Right atrium auricular region (tissue), 2 donors: ENCODE measurements around the gene SIPA1. TPM values are rescaled to one million over a fixed set of nuclear protein-coding genes. Genes with fewer than 3 reads are reported as not detected.
"Not testable (repeated sequence)": the region's sequence is repeated elsewhere in the genome, so short reads cannot be mapped to it uniquely, and the experiment has no call there.

Experiments
- DNase-seq: peaks from one replicate; pipeline ENCODE4 v3.0.0-alpha.2; 2019; ENCODE audit warnings: low spot score
- H3K27ac ChIP-seq, 2 donors: fragments of 200-600 bp; sonication (generic); 1 replicate in 1 of 2; 2 replicates in 1 of 2; pipeline ENCODE4 v1.5.1; 2016 to 2019
- H3K27me3 ChIP-seq, 2 donors: fragments of 200-600 bp; sonication (generic); one replicate each; pipeline versions ENCODE4 v1.5.1 to v1.6.0; 2017 to 2019
- H3K36me3 ChIP-seq: fragments of 200-600 bp; sonication (generic); one replicate; pipeline ENCODE4 v1.5.1; 2016
- H3K4me1 ChIP-seq, 2 donors: fragments of 200-600 bp; sonication (generic); one replicate each; pipeline versions ENCODE4 v1.5.1 to v1.6.0; 2017 to 2019
- H3K4me3 ChIP-seq, 2 donors: fragments of 200-600 bp; sonication (generic); 1 replicate in 1 of 2; 2 replicates in 1 of 2; pipeline ENCODE4 v1.5.1; 2017 to 2019; ENCODE audit warnings: mild to moderate bottlenecking in 1 of 2, moderate library complexity in 1 of 2
- H3K9me3 ChIP-seq, 2 donors: fragments of 200-600 bp; sonication (generic); one replicate each; pipeline ENCODE4 v1.5.1; 2019
- CTCF ChIP-seq, 2 donors: fragments of 200-600 bp; sonication (generic); IDR thresholded peaks; one replicate each; pipeline ENCODE4 v1.5.1; 2019; ENCODE audit warnings: antibody characterized with exemption in 2 of 2
- total RNA-seq, 2 donors: library from RNA; depleted of rRNA; stranded (reverse); fragments of >200 nt; gene quantifications; one replicate each; pipeline ENCODE4 v1.1.0, GENCODE V29; 2016

SIPA1 gene
- total RNA-seq, 2 donors from 2014 or later: 14.5 to 29.6 TPM

- no peak overlapping the region for H3K4me3 ChIP-seq
- no peak for DNase-seq
- no peaks in the 10 kb centered on the region for H3K9me3 ChIP-seq
- H3K27ac ChIP-seq: no peak overlapping the region
- TF ChIP-seq CTCF (IDR thresholded peaks at IDR 0.05): no peak
- peaks cover 55% of the 10 kb centered on the region for H3K36me3 ChIP-seq
- H3K4me1 ChIP-seq: peaks cover 0 to 44% of the 10 kb centered on the region in 2 donors
- no peaks in the 10 kb centered on the region for H3K27me3 ChIP-seq
Observed at GRCh38 chr11:65636108-65637031, 1.5 kb upstream of the SIPA1 start.

- H3K4me3 ChIP-seq: no peak overlapping the region
- peak overlapping the region in 1 of 2 donors; percentile 86 for H3K27ac ChIP-seq
- H3K9me3 ChIP-seq: no peaks in the 10 kb centered on the region
Observed at GRCh38 chr11:65637032-65637557, 806 bp upstream of the SIPA1 start.

GRCh38 chr11:65639228-65639597, 1.3 kb downstream of the SIPA1 start:
- not testable (repeated sequence) for H3K9me3 ChIP-seq, H3K27me3 ChIP-seq, DNase-seq
- peak overlapping the region; percentile 67 to 79 for H3K4me3 ChIP-seq
- peaks cover 0 to 55% of the 10 kb centered on the region in 2 donors for H3K4me1 ChIP-seq
- H3K36me3 ChIP-seq: peaks cover 30% of the 10 kb centered on the region
- H3K27ac ChIP-seq: peak overlapping the region; percentile 86 to 90

More at GRCh38 chr11:65637032-65637557, 806 bp upstream of the SIPA1 start:
- peaks cover 0 to 51% of the 10 kb centered on the region in 2 donors for H3K4me1 ChIP-seq
- DNase-seq: no peak
- H3K27me3 ChIP-seq: no peaks in the 10 kb centered on the region
- no peak for TF ChIP-seq CTCF (IDR thresholded peaks at IDR 0.05)
- H3K36me3 ChIP-seq: peaks cover 48% of the 10 kb centered on the region

GRCh38 chr11:65639623-65640482, 2.0 kb downstream of the SIPA1 start:
- Histone ChIP-seq H3K27me3 (no peaks in the 10 kb centered on the region), H3K9me3 (no peaks in the 10 kb centered on the region), H3K27ac (peak overlapping the region; percentile 86 to 90), H3K4me3 (peak overlapping the region in 1 of 2 donors; percentile 18), H3K4me1 (peaks cover 0 to 55% of the 10 kb centered on the region in 2 donors), H3K36me3 (peaks cover 27% of the 10 kb centered on the region)
- TF ChIP-seq CTCF (IDR thresholded peaks at IDR 0.05): no peak
- no peak for DNase-seq

- H3K4me1 ChIP-seq: peaks cover 0 to 55% of the 10 kb centered on the region in 2 donors
- peak overlapping the region in 1 of 2 donors; percentile 18 for H3K4me3 ChIP-seq
- no peak for TF ChIP-seq CTCF (IDR thresholded peaks at IDR 0.05)
- no peaks in the 10 kb centered on the region for H3K9me3 ChIP-seq
- no peaks in the 10 kb centered on the region for H3K27me3 ChIP-seq
- peak overlapping the region; percentile 62 to 86 for H3K27ac ChIP-seq
- DNase-seq: no peak
- H3K36me3 ChIP-seq: peaks cover 22% of the 10 kb centered on the region
Observed at GRCh38 chr11:65640483-65641296, 2.8 kb downstream of the SIPA1 start.
